OCI-LY7 (cell line): ENCODE measurements around the gene LCN9. TPM values are rescaled to one million over a fixed set of nuclear protein-coding genes. Genes with fewer than 3 reads are reported as not detected.
"Not testable (repeated sequence)": the region's sequence is repeated elsewhere in the genome, so short reads cannot be mapped to it uniquely, and the experiment has no call there.

Source experiments
- BruUV-seq: library from RNA; stranded (reverse); fragments of 400-500 nt; replicated peaks from 2 replicates; lab custom pipeline; 2021; lab: Mats Ljungman, UMichigan
- CTCF ChIA-PET: fragments of 300-600 bp; sonication (Branson Sonifier 250); formaldehyde crosslinking; loops from one replicate; lab custom pipeline; 2022; ENCODE audit warnings: antibody characterized with exemption; ENCODE audit not compliant: unreplicated experiment; lab: Charles Lee
- POLR2A ChIA-PET: fragments of 300-600 bp; sonication (Branson Sonifier 250); formaldehyde crosslinking; loops from one replicate; lab custom pipeline; 2022; ENCODE audit warnings: antibody characterized with exemption; lab: Charles Lee
- DNase-seq: peaks from one replicate; pipeline ENCODE4 v3.0.0-alpha.2; 2015; ENCODE audit warnings: low spot score
- H2AFZ ChIP-seq: fragments of 200-600 bp; sonication (generic), shearing (Covaris generic); 2 replicates; pipeline ENCODE4 v1.6.1; 2014; ENCODE audit warnings: mild to moderate bottlenecking, antibody characterized with exemption, low read length, moderate library complexity
- H3K27ac ChIP-seq: fragments of 200-600 bp; sonication (generic); 2 replicates; pipeline ENCODE4 v1.5.1; 2014; ENCODE audit warnings: mixed run types, low read depth, mild to moderate bottlenecking, moderate library complexity, low read length, inconsistent platforms; ENCODE audit not compliant: poor library complexity, severe bottlenecking
- H3K36me3 ChIP-seq: fragments of 200-600 bp; sonication (generic); 2 replicates; pipeline ENCODE4 v1.6.1; 2014; ENCODE audit warnings: mild to moderate bottlenecking, antibody characterized with exemption, low read length, moderate library complexity, mixed read lengths; ENCODE audit not compliant: insufficient read depth
- H3K4me1 ChIP-seq: fragments of 200-600 bp; sonication (generic); 2 replicates; pipeline ENCODE4 v1.5.1; 2014; ENCODE audit warnings: mild to moderate bottlenecking, low read length; ENCODE audit not compliant: insufficient read depth, poor library complexity, severe bottlenecking
- H3K4me2 ChIP-seq: fragments of 200-600 bp; sonication (generic); 2 replicates; pipeline ENCODE4 v1.6.1; 2014; ENCODE audit warnings: mild to moderate bottlenecking, low read length
- H3K4me3 ChIP-seq: fragments of 200-600 bp; sonication (generic); 2 replicates; pipeline ENCODE4 v1.5.1; 2014; ENCODE audit warnings: mild to moderate bottlenecking, low read depth, low read length; ENCODE audit not compliant: poor library complexity, severe bottlenecking
- H3K79me2 ChIP-seq: fragments of 200-600 bp; sonication (generic); 2 replicates; pipeline ENCODE4 v1.6.1; 2016; ENCODE audit warnings: low read depth, mild to moderate bottlenecking, low read length, moderate library complexity, mixed read lengths; ENCODE audit not compliant: insufficient read depth
- H3K9me2 ChIP-seq: fragments of 200-600 bp; sonication (generic); 2 replicates; pipeline ENCODE4 v1.6.1; 2016; ENCODE audit warnings: mild to moderate bottlenecking, low read length, mixed read lengths; ENCODE audit not compliant: insufficient read depth
- H3K9me3 ChIP-seq: fragments of 200-600 bp; sonication (generic); 2 replicates; pipeline ENCODE4 v1.6.1; 2014; ENCODE audit warnings: mild to moderate bottlenecking, mixed run types, low read length, mixed read lengths
- H4K20me1 ChIP-seq: fragments of 200-600 bp; sonication (generic); 2 replicates; pipeline ENCODE4 v1.6.1; 2014; ENCODE audit warnings: mild to moderate bottlenecking, antibody characterized with exemption, low read length, moderate library complexity, mixed read lengths; ENCODE audit not compliant: insufficient read depth
- CTCF ChIP-seq: fragments of 200-600 bp; sonication (generic); conservative IDR thresholded peaks from 2 replicates; pipeline ENCODE4 v1.5.1; 2014; ENCODE audit warnings: mild to moderate bottlenecking, antibody characterized with exemption, low read length, moderate library complexity, mixed read lengths
- EZH2phosphoT487 ChIP-seq: fragments of 200-600 bp; sonication (generic); IDR thresholded peaks from 2 replicates; pipeline ENCODE4 v1.6.1; 2018; ENCODE audit warnings: low read depth, borderline replicate concordance, mild to moderate bottlenecking, mixed run types, antibody characterized with exemption, low read length, moderate library complexity, mixed read lengths
- intact Hi-C: fragments of 100-400 bp; cut with micrococcal nuclease; formaldehyde crosslinking; loops from one replicate; pipeline ENCODE4 v1.10.0; 2022; ENCODE audit not compliant: unreplicated experiment
- total RNA-seq, 2 experiments: library from RNA; depleted of rRNA in 1 of 2; stranded (reverse); fragments of >200 nt in 1 of 2; shearing (Covaris generic) in 1 of 2; gene quantifications; 2 replicates each; pipeline ENCODE4 v1.2.3, GENCODE V29; 2014 to 2022

The LCN9 gene
- total RNA-seq, 2 experiments from 2014 or later, result not detected

GRCh38 chr9:135671591-135672041 is 8.5 kb downstream of the LCN9 start:
- BruUV-seq, result no TSS peak
- no peak overlapping the region for H3K4me3 ChIP-seq
- no peaks in the 10 kb centered on the region for H3K9me3 ChIP-seq
- no peak overlapping the region for H3K27ac ChIP-seq
- no peaks in the 10 kb centered on the region for H3K4me1 ChIP-seq
- no peak overlapping the region for H3K4me2 ChIP-seq
- no peaks in the 10 kb centered on the region for H3K9me2 ChIP-seq
- POLR2A ChIA-PET, result no interaction called here
- no peak overlapping the region for H2AFZ ChIP-seq
- no peaks in the 10 kb centered on the region for H3K79me2 ChIP-seq
- intact Hi-C loops, result no loop called here
- CTCF ChIA-PET, result no interaction called here
- H4K20me1 ChIP-seq, result no peaks in the 10 kb centered on the region
- no peak for DNase-seq
- peak; percentile 31; the same call in 1 of the 2 replicates for TF ChIP-seq CTCF
- no peak for TF ChIP-seq EZH2phosphoT487
- no peaks in the 10 kb centered on the region for H3K36me3 ChIP-seq

- H3K9me3 ChIP-seq, POLR2A ChIA-PET, H3K27ac ChIP-seq, H3K36me3 ChIP-seq, H3K79me2 ChIP-seq, CTCF ChIA-PET, DNase-seq, H3K4me1 ChIP-seq, H2AFZ ChIP-seq, BruUV-seq, intact Hi-C loops, H3K4me2 ChIP-seq, H4K20me1 ChIP-seq, H3K9me2 ChIP-seq, H3K4me3 ChIP-seq: not testable (repeated sequence)
Measured at GRCh38 chr9:135672786-135673185, 9.7 kb downstream of the LCN9 start.

GRCh38 chr9:135673941-135674340 is 10.8 kb downstream of the LCN9 start:
- no peaks in the 10 kb centered on the region for H3K79me2 ChIP-seq
- CTCF ChIA-PET, result no interaction called here
- no TSS peak for BruUV-seq

More at GRCh38 chr9:135673941-135674340, 10.8 kb downstream of the LCN9 start:
- Histone ChIP-seq H3K4me3 (no peak overlapping the region), H3K9me3 (no peaks in the 10 kb centered on the region), H3K4me1 (no peaks in the 10 kb centered on the region), H3K27ac (no peak overlapping the region), H2AFZ (no peak overlapping the region), H3K36me3 (no peaks in the 10 kb centered on the region), H3K9me2 (no peaks in the 10 kb centered on the region), H4K20me1 (no peaks in the 10 kb centered on the region), H3K4me2 (no peak overlapping the region)
- intact Hi-C loops, result no loop called here
- no peak for TF ChIP-seq EZH2phosphoT487
- TF ChIP-seq CTCF, result no peak
- POLR2A ChIA-PET, result no interaction called here
- DNase-seq, result no peak
